OCI-LY1 (cell line): ENCODE data around the gene ELL.

Experiments used
- H2AFZ ChIP-seq: fragments of 200-600 bp; sonication (generic), shearing (Covaris generic); 2 replicates; pipeline ENCODE4 v1.6.0; 2014; ENCODE audit warnings: antibody characterized with exemption, mild to moderate bottlenecking, low read length
- H3F3A ChIP-seq: fragments of 200-600 bp; sonication (generic), shearing (Covaris generic); 2 replicates; pipeline ENCODE4 v1.6.0; 2014; ENCODE audit warnings: mild to moderate bottlenecking, antibody characterized with exemption, low read length, moderate library complexity; ENCODE audit not compliant: insufficient read depth
- H3K27ac ChIP-seq: fragments of 200-600 bp; sonication (generic); 2 replicates; pipeline ENCODE4 v1.5.1; 2014; ENCODE audit warnings: low read length, mixed run types, mild to moderate bottlenecking, low read depth; ENCODE audit not compliant: poor library complexity, severe bottlenecking
- H3K27me3 ChIP-seq: fragments of 200-600 bp; sonication (generic); 2 replicates; pipeline ENCODE4 v1.6.0; 2014; ENCODE audit warnings: antibody characterized with exemption, mild to moderate bottlenecking, low read length, moderate library complexity; ENCODE audit not compliant: insufficient read depth
- H3K36me3 ChIP-seq: fragments of 200-600 bp; sonication (generic); 2 replicates; pipeline ENCODE4 v1.6.1; 2014; ENCODE audit warnings: mild to moderate bottlenecking, antibody characterized with exemption, low read length, moderate library complexity, mixed read lengths; ENCODE audit not compliant: insufficient read depth
- H3K4me1 ChIP-seq: fragments of 200-600 bp; sonication (generic); 2 replicates; pipeline ENCODE4 v1.5.1; 2014; ENCODE audit warnings: mild to moderate bottlenecking, low read length, moderate library complexity; ENCODE audit not compliant: insufficient read depth, severe bottlenecking
- H3K4me2 ChIP-seq: fragments of 200-600 bp; sonication (generic), shearing (Covaris generic); 2 replicates; pipeline ENCODE4 v1.6.1; 2014; ENCODE audit warnings: low read length
- H3K4me3 ChIP-seq: fragments of 200-600 bp; sonication (generic); 2 replicates; pipeline ENCODE4 v1.5.1; 2014; ENCODE audit warnings: low read length, low read depth, mild to moderate bottlenecking, mixed read lengths; ENCODE audit not compliant: poor library complexity, severe bottlenecking
- H3K79me2 ChIP-seq: fragments of 200-600 bp; shearing (Covaris generic); 2 replicates; pipeline ENCODE4 v1.6.1; 2016; ENCODE audit warnings: mixed run types, low read length, mixed read lengths; ENCODE audit not compliant: insufficient read depth
- H3K9ac ChIP-seq: fragments of 200-600 bp; sonication (generic), shearing (Covaris generic); 2 replicates; pipeline ENCODE4 v1.6.1; 2014; ENCODE audit warnings: mild to moderate bottlenecking, low read length, mixed read lengths
- H3K9me2 ChIP-seq: fragments of 200-600 bp; sonication (generic), shearing (Covaris generic); 2 replicates; pipeline ENCODE4 v1.6.1; 2014; ENCODE audit warnings: low read depth, mild to moderate bottlenecking, low read length, mixed read lengths
- H3K9me3 ChIP-seq: fragments of 200-600 bp; shearing (Covaris generic); 2 replicates; pipeline ENCODE4 v1.6.1; 2014; ENCODE audit warnings: low read length, mixed read lengths
- H4K20me1 ChIP-seq: fragments of 200-600 bp; sonication (generic), shearing (Covaris generic); 2 replicates; pipeline ENCODE4 v1.6.0; 2016; ENCODE audit warnings: mild to moderate bottlenecking, low read length; ENCODE audit not compliant: insufficient read depth
- EZH2 ChIP-seq: fragments of 200-600 bp; sonication (generic), shearing (Covaris generic); IDR thresholded peaks from 2 replicates; pipeline ENCODE4 v1.8.0; 2017; ENCODE audit warnings: borderline replicate concordance, mixed run types, mild to moderate bottlenecking, antibody characterized with exemption, low read length, moderate library complexity, mixed read lengths
- TF ChIP-seq, protein P1 (sequence below): fragments of 200-600 bp; sonication (generic), shearing (Covaris generic); IDR thresholded peaks from 2 replicates; pipeline ENCODE4 v1.5.1; 2017; ENCODE audit warnings: mild to moderate bottlenecking, antibody characterized with exemption, low read length, moderate library complexity, mixed read lengths

Gene ELL

DNA sequence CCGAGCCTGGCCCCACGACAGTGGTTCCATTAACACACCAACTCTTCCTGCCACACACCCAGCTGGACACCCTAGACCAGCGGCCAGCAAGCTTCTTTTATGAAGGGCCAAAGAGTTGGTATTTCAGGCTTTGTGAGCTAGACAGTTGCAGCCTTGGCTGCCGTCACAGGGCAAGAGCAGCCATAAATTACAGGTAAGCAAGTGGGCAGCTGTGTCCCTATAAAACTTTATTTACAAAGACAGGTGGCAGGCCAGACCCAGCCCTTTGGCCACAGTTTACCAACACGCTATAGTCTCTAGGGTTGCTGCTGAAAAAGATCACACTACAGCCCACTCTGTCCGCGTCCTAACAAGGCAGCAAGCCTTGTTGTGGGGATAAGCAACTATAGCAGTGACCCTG lies 13.3 kb downstream of the ELL start:
- H3F3A ChIP-seq: no peaks in the 10 kb centered on the region
- no peak overlapping the region for H3K27ac ChIP-seq
- no peaks in the 10 kb centered on the region for H4K20me1 ChIP-seq
- no peaks in the 10 kb centered on the region for H3K36me3 ChIP-seq
- no peak overlapping the region for H3K4me2 ChIP-seq
- no peaks in the 10 kb centered on the region for H3K9me3 ChIP-seq
- TF ChIP-seq EZH2: no peak
- TF ChIP-seq, protein P1, sequence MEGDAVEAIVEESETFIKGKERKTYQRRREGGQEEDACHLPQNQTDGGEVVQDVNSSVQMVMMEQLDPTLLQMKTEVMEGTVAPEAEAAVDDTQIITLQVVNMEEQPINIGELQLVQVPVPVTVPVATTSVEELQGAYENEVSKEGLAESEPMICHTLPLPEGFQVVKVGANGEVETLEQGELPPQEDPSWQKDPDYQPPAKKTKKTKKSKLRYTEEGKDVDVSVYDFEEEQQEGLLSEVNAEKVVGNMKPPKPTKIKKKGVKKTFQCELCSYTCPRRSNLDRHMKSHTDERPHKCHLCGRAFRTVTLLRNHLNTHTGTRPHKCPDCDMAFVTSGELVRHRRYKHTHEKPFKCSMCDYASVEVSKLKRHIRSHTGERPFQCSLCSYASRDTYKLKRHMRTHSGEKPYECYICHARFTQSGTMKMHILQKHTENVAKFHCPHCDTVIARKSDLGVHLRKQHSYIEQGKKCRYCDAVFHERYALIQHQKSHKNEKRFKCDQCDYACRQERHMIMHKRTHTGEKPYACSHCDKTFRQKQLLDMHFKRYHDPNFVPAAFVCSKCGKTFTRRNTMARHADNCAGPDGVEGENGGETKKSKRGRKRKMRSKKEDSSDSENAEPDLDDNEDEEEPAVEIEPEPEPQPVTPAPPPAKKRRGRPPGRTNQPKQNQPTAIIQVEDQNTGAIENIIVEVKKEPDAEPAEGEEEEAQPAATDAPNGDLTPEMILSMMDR: no peak
- no peaks in the 10 kb centered on the region for H3K27me3 ChIP-seq
- H3K9ac ChIP-seq: no peak overlapping the region
- no peak overlapping the region for H3K4me3 ChIP-seq
- no peaks in the 10 kb centered on the region for H3K9me2 ChIP-seq
- H3K4me1 ChIP-seq: peaks cover 22% of the 10 kb centered on the region
- H3K79me2 ChIP-seq: peaks cover 6% of the 10 kb centered on the region
- no peak overlapping the region for H2AFZ ChIP-seq

DNA sequence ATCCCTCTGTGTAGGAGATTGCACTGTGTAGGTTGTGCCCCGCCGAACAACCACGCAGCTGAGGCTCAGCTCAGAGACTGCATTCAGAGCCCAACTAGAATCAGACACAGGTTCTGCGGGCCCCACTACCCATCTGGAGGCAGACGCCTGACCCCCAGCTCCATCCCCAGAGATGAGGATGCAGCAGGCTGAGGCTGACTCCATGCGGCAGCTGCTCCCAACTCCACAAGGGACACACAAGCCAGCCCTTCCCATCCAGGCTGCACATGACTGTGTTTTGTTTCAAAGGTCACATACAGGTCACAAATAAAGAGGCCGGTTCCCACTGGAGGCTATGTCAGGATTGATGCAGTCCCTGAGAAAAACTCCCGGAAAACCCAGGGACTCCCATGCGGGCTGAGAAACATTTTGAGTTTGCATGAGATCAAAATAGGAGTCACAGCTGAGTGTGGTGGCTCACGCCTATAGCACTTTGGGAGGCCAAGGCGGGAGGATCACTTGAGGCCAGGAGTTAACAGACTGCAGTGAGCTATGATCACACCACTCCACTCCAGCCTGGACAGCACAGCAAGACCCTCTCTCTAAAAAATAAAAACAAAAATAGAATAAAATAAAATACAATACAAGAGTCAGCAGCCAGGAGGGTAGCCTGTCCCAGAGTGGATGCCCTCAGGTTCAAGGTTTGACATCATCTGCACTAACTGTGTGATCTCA lies 14.0 kb downstream of the ELL start:
- no peaks in the 10 kb centered on the region for H3F3A ChIP-seq
- no peak overlapping the region for H3K27ac ChIP-seq
- no peak overlapping the region for H3K4me2 ChIP-seq
- H3K79me2 ChIP-seq: peaks cover 1% of the 10 kb centered on the region
- no peaks in the 10 kb centered on the region for H3K36me3 ChIP-seq
- H2AFZ ChIP-seq: no peak overlapping the region
- no peaks in the 10 kb centered on the region for H3K9me3 ChIP-seq
- peaks cover 28% of the 10 kb centered on the region for H3K4me1 ChIP-seq
- H3K9ac ChIP-seq: no peak overlapping the region
- no peaks in the 10 kb centered on the region for H3K27me3 ChIP-seq
- no peaks in the 10 kb centered on the region for H4K20me1 ChIP-seq
- no peak overlapping the region for H3K4me3 ChIP-seq
- no peaks in the 10 kb centered on the region for H3K9me2 ChIP-seq
- no peak for TF ChIP-seq EZH2
- TF ChIP-seq, protein P1: no peak

DNA sequence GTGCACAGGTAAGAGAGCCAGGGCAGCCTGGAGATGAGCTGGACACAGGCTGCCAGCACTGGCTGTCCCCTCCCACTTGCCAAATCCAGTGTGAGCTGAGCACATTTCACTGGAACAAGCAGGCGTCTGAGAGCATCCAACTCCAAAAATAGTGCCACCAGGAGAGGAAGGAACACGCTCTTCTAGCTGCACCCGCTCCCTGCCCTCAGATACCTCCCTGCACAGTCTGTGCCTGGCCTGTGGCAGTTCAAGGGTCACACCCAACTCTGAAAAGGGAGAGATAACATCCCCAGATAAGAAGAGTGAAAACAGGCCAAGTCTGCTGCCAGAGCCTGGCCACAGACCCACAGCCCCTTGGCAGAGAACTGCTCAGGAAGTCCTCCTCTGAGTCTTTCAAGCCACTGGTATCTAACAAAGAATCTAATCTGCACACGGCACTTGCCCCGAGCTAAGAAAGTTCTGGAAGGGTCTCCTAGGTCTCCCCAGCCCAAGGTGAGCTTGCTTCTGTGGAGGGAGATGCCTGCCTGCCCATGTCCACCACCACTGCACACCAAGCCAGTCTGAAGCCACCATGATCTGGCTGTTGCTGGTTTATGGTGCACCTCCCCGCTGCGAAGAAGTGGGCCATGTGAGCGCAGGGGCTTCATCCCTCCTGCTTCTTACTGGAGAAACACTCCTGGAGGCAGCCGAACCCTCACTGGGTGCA lies 14.7 kb downstream of the ELL start:
- Histone ChIP-seq H3K36me3 (no peaks in the 10 kb centered on the region), H3K4me1 (peaks cover 35% of the 10 kb centered on the region), H2AFZ (no peak overlapping the region), H3K9me3 (no peaks in the 10 kb centered on the region), H3K79me2 (no peaks in the 10 kb centered on the region), H3K4me3 (no peak overlapping the region), H3K9me2 (no peaks in the 10 kb centered on the region), H3F3A (no peaks in the 10 kb centered on the region), H3K9ac (no peak overlapping the region), H4K20me1 (no peaks in the 10 kb centered on the region), H3K4me2 (no peak overlapping the region), H3K27me3 (no peaks in the 10 kb centered on the region), H3K27ac (no peak overlapping the region)
- TF ChIP-seq EZH2: no peak
- TF ChIP-seq, protein P1: no peak
